ENCODE measurements around the gene DDX42.
"Not testable (repeated sequence)": the region's sequence is repeated elsewhere in the genome, so short reads cannot be mapped to it uniquely, and the experiment has no call there.

DDX42 gene

DNA sequence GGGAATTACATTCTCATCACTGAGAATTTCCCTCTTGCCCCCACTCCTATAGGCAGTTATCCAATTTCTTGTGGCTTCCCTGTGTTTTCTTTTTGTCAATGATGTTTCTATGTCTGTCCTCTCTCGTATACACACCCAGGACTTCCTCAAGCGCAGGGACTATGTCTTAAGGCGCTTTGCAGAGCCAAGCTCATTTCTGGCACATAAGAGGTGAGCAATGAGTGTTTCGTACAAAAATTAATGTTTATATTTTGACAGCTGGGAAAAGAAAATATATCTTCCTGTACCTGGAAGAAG is 947 bp downstream of the DDX42 start:
- no peak for DNase-seq (ENCODE audit: low read depth in 4 of 4, low spot score in 1 of 4)

DNA sequence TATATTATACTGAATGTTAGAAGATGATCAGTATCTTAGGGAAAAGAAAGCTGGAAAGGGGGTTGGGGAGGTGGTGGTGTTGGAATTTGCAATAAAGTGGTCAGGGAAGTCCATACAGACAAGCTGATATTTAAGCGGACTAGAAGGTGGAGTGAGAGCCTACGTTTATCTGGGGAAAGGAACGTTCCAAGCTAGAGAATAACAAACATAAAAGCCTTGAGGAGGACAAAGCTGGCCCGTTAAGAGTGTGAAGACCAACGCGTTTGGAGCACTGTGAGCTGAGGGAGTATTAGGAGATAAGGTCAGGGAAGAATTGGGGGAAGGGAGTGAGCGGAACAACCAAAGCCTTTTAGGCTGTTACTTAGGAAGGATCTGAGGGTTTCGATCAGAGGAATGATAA is 1.4 kb downstream of the DDX42 start:
- no peak for DNase-seq (ENCODE audit: low read depth in 4 of 4, low spot score in 1 of 4)

DNA sequence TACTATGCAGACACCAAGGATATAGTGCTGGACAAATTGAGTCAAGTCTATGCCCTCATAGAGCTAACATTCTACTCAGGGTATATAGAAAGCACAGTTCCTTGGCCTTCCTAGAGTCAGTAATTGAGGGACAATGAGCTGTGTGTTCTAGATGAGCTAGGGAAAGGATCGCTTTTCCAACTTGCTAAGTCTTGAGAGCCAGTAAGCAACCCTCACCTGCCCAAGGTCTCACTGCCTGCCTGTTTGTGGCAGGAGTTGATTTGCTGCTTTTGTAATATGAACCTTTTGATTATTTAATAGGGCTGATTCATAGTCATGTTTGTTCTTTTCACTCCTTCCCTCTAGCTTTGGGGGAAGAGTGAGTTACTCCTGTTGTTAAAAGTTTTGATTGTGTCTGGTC is 6.5 kb downstream of the DDX42 start:
- DNase-seq (ENCODE audit: low read depth in 4 of 4, low spot score in 1 of 4): no peak

DNA sequence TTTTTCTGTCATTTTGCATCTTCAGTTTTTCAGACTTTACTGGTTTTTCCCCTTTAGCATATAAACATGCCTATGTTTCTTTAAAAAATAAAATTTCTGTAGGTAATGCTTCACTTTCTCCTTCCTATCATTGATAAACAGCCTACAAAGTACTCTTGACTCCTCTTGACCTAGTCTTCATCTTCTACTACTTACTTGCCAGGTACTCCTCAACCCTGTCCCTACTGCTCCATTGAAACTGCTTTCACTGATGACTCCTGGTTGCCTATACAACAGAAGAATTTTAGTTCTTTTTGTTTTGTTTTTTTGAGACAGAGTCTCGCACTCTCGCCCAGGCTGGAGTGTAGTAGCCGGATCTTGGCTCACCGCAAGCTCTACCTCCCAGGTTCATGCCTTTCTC is 7.0 kb downstream of the DDX42 start:
- DNase-seq (ENCODE audit: low read depth in 4 of 4, low spot score in 1 of 4): no peak

DNA sequence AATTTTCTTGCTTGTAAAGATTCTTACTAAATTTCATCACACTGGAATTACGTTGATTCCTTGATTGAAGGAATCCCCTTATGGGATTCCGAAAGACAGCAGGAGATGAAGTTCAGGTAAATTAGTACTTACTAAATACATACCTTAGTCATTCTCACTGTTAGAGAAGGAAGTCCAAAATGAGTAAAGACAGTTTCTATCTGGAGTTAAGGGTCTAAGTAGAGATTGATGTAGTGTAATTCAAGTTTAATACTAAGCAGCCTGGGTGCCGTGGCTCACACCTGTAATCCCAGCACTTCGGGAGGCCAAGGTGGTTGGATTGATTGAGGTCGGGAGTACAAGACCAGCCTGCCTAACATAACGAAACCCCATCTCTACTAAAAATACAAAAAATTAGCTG is 9.6 kb downstream of the DDX42 start:
- no peak for DNase-seq (ENCODE audit: low read depth in 4 of 4, low spot score in 1 of 4)

DNA sequence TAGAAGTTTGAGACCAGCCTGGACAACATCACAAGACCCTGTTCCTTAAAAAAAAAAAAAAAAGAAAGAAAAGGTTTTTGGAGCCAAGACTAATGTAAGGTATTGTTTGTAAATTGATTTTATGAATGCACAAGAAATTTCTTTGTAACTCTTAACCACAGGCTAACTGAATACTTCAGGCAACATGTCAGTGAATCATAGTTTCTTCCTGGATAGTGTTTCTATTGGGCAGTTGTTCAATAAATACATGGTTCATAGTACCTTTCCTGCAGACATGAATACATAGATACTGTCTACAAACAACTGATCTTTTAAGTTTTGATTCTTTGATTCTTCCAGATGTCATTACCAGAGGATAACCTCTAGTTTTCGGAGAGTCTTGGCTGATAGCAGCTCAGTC is 11.6 kb downstream of the DDX42 start:
- DNase-seq (ENCODE audit: low read depth in 4 of 4, low spot score in 1 of 4): no peak

DNA sequence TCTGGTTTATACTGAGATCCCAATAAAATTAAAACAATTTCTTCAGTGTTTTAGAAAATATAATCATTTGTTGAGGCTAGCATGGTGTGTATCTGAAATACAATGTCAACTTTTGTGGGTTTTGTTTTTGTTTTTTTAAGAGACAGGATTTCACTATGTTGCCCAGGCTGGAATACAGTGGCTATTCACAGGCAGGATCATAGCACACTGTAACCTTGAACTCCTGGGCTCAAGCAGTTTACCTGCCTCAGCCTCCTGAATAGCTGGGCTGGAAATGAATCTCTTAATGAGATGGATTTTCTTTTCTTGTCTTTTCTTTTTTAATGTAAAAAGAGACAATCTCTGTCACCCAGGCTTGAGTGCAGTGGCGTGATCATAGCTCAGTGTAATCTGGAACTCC is 12.1 kb downstream of the DDX42 start:
- no peak for DNase-seq (ENCODE audit: low read depth in 4 of 4, low spot score in 1 of 4)

DNA sequence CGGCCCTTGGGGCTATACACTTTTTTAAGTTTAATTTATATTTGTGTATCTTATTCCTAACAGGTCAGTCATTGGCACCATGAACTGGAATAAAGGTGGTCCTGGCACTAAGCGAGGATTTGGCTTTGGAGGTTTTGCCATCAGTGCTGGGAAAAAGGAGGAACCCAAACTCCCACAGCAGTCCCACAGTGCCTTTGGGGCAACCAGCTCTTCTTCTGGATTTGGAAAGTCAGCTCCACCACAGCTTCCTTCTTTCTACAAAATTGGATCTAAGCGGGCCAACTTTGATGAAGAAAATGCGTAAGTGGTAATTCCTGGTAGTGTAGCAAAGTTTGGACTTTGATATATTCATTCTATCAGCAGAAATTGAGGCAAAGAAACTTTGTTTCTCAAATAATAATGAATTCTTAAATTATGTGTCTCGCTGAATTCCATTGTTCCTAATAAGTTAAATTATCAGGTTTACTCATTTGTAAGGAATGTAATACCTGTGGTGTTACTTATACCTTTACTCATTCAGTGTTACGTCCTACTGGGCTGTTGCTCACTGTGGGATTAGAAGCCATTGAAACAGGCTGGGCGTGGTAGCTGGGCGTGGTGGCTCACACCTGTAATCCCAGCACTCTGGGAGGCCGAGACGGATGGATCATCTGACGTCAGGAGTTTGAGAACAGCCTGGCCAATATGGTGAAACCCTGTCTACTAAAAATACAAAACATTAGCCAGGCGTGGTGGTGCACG is 13.2 kb downstream of the DDX42 start:
- DNase-seq (ENCODE audit: low read depth in 4 of 4, low spot score in 1 of 4): no peak

DNA sequence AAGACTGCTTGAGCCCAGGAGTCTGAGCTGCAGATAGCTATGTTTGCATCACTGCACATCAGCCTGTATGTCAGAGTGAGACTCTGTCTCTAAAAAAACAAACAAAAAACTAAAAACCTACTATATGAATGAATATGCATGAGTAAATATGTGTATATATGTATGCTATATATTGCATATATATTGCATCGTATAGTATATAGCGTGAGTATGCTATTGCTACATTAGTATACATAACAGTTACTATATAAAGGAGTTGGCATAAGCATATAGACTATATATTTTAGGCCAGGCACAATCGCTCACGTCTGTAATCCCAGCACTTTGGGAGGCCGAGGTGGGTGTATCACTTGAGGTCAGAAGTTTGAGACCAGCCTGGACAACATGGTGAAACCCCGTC is 16.1 kb downstream of the DDX42 start:
- no peak for DNase-seq (ENCODE audit: low read depth in 4 of 4, low spot score in 1 of 4)

DNA sequence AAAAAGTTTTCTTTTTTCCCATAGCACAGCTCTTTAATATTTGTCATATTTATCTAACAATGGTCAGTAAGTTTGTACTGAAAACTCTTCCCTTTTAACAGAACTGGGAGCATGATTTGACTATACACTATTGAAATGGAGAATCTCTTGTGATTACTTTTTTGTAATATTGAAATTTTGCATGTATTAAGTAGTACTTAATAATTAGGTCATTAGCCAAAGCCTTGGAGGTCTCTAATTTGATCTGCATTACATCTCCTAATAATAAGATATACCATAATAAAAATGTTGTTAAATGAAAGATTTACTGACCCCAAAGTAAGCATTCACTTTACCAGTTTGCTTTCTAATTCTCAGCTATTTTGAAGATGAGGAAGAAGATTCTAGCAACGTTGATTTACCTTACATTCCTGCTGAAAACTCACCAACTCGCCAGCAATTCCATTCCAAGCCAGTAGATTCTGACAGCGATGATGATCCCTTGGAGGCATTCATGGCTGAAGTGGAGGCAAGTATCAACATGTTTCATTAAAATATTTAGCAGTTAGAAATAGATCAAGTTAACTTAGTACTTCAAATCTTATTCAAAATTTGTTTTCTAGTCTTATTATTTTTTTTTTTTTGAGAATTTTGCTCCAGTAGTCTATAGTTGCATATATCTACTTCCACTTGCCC is 18.2 kb downstream of the DDX42 start:
- DNase-seq (ENCODE audit: low read depth in 4 of 4, low spot score in 1 of 4): no peak

DNA sequence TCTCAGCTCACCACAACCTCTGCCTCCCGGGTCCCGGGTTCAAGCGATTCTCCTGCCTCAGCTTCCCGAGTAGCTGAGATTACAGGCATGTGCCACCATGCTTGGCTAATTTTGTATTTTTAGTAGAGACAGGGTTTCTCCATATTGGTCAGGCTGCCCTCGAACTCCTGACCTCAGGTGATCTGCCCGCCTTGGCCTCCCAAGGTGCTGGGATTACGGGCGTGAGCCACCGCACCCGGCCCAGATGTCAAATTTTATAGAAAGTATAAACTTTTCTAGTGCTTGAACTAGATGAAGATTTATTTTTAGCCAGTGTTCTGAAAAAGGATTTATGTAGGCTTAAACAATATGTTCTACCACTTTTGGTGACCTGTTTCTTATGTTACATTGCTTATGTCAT is 22.4 kb downstream of the DDX42 start:
- DNase-seq (ENCODE audit: low read depth in 4 of 4, low spot score in 1 of 4): not testable (repeated sequence)

DNA sequence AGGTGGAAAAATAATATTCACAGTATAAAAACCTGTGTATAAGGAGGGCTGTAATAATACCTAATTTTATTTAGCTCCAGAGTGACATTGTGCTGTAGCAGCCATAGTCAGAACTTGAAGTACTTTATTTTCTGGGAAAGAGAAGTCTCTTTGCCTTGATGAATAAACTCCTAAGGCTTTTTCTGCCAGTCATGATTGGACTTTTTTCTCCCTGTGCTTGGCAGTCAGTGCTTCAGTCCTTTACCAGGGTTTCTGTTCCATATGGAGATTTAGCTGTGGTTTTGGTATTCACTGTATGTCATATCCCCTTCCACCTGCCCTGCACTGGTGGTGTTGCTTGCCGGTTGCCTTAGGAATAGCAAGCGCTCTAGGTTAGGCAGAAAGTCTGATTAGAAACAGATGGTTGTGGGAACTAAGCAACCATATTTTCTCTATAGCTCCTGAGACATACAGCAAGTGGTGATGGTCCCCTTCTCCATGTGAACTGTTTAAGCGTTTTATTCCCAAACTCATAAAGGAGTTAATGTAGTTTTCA is 24.7 kb downstream of the DDX42 start:
- no peak for DNase-seq (ENCODE audit: low read depth in 4 of 4, low spot score in 1 of 4)

DNA sequence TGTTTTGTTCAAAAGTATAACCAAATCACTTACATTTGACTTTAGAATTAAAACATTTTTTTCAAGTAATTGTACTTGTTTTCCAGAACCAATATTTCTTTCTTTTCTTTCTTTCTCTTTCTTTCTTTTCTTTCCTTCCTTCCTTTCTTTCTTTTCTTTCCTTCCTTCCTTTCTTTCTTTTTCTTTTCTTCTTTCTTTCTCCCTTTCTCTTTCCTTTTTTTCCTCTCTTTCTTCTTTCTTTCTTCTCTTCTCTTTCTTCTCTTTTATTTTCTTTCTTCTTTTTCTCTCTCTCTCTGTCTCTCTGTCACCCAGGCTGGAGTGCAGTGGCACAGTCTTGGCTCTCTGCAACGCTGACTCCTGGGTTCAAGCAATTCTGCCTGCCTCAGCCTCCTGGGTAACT is 26.8 kb downstream of the DDX42 start:
- DNase-seq (ENCODE audit: low read depth in 4 of 4, low spot score in 1 of 4): no peak

DNA sequence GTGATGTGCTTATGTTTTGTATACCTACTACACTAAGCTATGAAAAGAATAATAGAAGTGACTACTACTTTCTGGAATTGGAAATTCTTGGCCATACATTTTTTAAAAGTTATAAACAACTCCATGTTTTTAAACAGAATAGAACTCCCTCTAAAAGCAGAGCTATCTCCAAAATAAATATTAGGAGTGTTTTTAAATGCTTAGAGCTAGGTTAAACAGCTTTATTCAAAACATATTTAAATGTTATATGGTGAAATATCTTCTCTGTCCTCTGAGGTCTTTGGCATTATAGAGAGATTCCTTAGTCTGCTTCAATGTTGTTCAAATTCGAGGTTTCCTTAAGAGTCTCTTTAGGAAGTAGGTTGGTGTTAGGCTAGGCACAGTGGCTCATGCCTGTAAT is 30.4 kb downstream of the DDX42 start:
- DNase-seq (ENCODE audit: low read depth in 4 of 4, low spot score in 1 of 4): no peak

DNA sequence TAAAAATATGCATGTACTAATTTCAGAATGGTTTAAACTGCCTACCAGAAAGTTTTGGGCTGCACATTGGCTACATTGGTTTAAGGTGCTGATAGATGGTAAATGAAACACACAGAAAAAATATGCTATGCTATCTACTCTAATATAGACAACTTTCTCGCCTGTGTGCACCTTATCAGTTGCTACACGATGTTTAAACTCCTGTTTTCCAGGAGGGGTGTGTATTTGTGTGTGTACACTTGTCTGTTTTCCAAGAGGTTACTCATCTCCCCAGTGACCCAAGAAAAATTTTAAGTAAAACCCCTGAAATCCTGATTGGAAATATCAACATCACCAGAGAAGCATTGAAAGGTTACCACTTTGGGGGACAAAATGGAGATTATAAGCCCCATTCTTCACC is 31.6 kb downstream of the DDX42 start:
- no peak for DNase-seq (ENCODE audit: low read depth in 4 of 4, low spot score in 1 of 4)

DNA sequence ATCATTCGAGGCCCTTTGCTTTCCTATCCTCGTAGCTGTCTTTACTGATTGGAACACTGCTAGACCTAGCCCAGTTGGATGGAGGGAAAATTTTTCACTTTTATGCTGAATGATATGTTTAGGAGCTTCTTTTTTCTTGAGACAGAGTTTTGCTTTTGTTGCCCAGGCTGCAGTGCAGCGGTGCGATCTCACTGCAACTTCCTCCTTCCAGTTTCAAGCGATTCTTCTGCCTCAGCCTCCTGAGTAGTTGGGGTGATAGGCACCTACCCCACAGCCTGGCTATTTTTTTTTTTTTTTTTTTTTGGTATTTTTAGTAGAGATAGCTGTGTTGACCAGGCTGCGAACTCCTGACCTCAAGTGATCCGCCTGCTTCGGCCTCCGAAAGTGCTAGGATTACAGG is 36.0 kb downstream of the DDX42 start:
- DNase-seq (ENCODE audit: low read depth in 4 of 4, low spot score in 1 of 4): no peak

DNA sequence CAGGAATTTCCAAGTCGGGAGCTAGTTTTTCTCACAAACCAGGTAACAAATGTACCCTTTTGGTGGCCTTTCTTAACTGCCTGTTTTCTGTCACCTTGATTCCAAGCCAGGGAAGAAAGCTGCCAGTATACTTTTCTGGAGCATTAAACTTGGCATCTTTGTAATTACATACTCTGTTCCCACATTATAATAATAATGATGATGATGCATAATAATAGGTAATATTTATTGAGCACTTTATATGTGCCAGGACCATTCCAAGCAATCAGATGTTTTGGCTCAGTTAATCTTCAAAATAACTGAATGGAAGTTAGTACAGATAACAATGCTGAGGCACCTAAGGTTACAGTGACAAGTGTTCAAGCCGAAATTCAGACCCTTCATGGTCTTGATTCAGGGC is 42.2 kb downstream of the DDX42 start:
- DNase-seq (ENCODE audit: low read depth in 4 of 4, low spot score in 1 of 4): no peak

DNA sequence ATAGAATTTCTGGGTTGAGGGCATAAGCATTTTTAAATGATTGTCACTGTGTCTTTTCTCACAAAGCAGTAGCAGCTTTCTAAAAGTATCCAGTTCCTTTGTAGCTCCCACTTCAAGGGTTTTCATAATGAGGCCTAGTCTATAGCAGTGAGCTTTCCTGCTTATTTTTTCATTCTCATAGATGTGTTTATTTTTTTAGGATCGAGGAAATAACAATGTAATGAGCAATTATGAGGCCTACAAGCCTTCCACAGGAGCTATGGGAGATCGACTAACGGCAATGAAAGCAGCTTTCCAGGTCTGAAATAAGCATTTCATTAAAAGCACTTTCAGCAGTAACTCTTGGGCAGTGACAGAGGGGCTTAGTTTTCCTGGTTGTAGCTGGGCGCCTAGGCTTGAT is 42.7 kb downstream of the DDX42 start:
- DNase-seq (ENCODE audit: low read depth in 4 of 4, low spot score in 1 of 4): no peak

DNA sequence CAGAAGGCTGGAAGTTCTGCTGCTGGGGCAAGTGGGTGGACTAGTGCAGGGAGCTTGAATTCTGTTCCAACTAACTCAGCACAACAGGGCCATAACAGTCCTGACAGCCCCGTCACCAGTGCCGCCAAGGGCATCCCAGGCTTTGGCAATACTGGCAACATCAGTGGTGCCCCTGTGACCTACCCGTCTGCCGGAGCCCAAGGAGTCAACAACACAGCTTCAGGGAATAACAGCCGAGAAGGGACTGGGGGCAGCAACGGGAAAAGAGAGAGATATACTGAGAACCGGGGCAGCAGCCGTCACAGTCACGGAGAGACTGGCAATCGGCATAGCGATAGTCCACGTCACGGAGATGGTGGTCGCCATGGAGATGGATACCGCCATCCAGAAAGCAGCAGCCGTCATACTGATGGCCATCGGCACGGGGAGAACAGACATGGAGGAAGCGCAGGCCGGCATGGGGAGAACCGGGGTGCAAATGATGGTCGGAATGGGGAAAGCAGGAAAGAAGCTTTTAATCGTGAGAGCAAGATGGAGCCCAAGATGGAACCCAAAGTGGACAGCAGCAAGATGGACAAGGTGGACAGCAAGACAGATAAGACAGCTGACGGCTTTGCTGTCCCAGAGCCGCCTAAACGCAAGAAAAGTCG is 43.9 kb downstream of the DDX42 start:
- DNase-seq (ENCODE audit: low read depth in 4 of 4, low spot score in 1 of 4): no peak

DNA sequence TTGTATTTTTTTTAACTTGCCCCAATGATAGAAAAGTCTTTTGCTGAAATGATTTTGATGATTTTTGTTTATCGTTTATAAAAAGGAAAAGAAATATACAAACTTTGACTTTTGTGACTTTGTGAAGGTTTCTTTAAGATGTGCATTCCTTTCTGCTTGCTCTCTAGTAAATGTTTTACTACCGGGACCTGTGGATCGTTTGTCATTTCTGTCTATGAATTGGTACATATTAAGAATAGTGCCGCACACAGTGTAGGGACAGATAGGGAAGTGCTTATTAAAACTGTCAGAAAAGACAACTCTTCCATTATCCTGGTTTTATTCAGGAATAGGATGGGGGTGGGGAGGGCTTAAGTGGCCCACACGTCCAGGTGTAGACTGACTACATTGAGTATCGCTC is 45.2 kb downstream of the DDX42 start:
- DNase-seq (ENCODE audit: low read depth in 4 of 4, low spot score in 1 of 4): no peak

DNA sequence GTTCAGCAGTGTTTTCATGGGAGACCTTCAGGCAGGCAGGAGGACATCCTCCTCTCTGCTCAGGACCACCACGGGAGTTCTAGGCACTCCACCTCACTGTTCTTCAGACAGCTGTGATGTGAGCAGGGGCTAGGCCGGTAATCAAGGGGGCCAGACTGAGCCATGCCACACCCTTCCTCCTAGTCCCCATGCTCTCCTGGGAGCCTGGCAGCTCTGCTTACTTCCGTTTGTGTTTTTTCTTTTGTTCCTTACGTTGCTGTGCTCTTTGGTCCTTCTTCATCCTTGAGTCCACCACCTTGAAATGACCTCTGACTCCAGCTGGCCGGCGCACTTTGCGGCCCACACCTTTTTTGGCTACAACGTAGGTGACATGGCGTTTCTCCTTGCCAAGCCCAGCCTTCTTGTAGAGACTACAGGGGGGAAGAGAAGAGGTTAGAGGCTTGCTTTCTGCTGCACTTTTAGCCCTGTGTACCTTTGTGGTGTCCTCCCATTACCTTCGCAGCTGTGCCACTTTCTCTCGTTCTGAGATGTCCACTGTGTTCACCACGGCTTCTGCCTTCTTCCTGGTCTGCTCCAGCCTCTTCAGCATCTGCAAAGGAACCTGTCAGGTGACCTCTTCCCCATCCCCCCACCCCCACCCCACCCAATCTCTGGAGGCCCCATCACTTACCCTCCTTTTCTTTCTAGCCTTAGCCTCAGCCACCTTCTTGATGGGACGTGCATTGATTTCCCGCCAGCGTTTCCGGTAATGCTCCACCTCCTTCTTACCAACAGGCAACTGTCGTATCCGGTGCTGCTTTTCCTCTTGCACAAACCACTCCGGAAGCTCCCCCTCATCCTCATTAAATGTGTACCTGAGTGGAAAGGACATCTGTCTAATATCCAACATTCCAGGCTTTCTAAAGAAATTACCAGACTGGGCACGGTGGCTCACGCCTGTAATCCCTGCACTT is 45.9 kb downstream of the DDX42 start:
- no peak for DNase-seq (ENCODE audit: low read depth in 4 of 4, low spot score in 1 of 4)
